ENCODE results near the gene CD99.

GRCh38 chrX:2718821-2719220, 27.7 kb downstream of the CD99 start:
- TF ChIP-seq POLR2A (IDR thresholded peaks at IDR 0.05) (no peak), CTCF (IDR thresholded peaks at IDR 0.05) (no peak)

Data from adrenal gland (tissue), 5 donors.